ENCODE measurements around the gene GLRA2. TPM values are rescaled to one million over a fixed set of nuclear protein-coding genes. Genes with fewer than 3 reads are reported as not detected.
A peak's percentile ranks its signal among the peaks of the same experiment; 100 is the strongest.
"Not testable (repeated sequence)": the region's sequence is repeated elsewhere in the genome, so short reads cannot be mapped to it uniquely, and the experiment has no call there.

The GLRA2 gene
- total RNA-seq, 2 experiments from 2014 or later = not detected

- Mint-ChIP-seq H3K27me3 (ENCODE audit: low read depth) (no peaks in the 10 kb centered on the region), H3K27ac (no peak overlapping the region), H3K36me3 (ENCODE audit: low read depth) (no peaks in the 10 kb centered on the region), H3K4me3 (no peak overlapping the region), H3K4me1 (ENCODE audit: low read depth) (no peaks in the 10 kb centered on the region), H3K9me3 (no peaks in the 10 kb centered on the region)
- no peak for DNase-seq
- intact Hi-C loops (cut with micrococcal nuclease) = no loop called here
- CTCF ChIA-PET = no interaction called here
These were observed 78.2 kb downstream of the GLRA2 start for GRCh38 chrX:14607446-14607985.

GRCh38 chrX:14612450-14612849 is 83.1 kb downstream of the GLRA2 start:
- H3K27me3 Mint-ChIP-seq (ENCODE audit: low read depth); intact Hi-C loops (cut with micrococcal nuclease); H3K4me3 Mint-ChIP-seq; H3K27ac Mint-ChIP-seq; DNase-seq; H3K9me3 Mint-ChIP-seq; CTCF ChIA-PET; H3K36me3 Mint-ChIP-seq (ENCODE audit: low read depth); H3K4me1 Mint-ChIP-seq (ENCODE audit: low read depth): not testable (repeated sequence)

- Mint-ChIP-seq H3K27me3 (ENCODE audit: low read depth) (no peaks in the 10 kb centered on the region), H3K36me3 (ENCODE audit: low read depth) (no peaks in the 10 kb centered on the region), H3K9me3 (no peaks in the 10 kb centered on the region), H3K4me1 (ENCODE audit: low read depth) (no peaks in the 10 kb centered on the region), H3K27ac (no peak overlapping the region), H3K4me3 (no peak overlapping the region)
- intact Hi-C loops (cut with micrococcal nuclease) = no loop called here
- CTCF ChIA-PET = interaction anchor here (1.2 kb wide), 1 partner anchor 10 kb away, joined by 3 read pairs; no protein-coding TSS in a partner anchor
- no peak for DNase-seq
These were observed 87.0 kb downstream of the GLRA2 start for GRCh38 chrX:14616301-14616700.

GRCh38 chrX:14616836-14617235 is 87.5 kb downstream of the GLRA2 start:
- H3K9me3 Mint-ChIP-seq = no peaks in the 10 kb centered on the region
- no peaks in the 10 kb centered on the region for H3K36me3 Mint-ChIP-seq (ENCODE audit: low read depth)
- CTCF ChIA-PET = interaction anchor here (1.2 kb wide), 1 partner anchor 9 kb away, joined by 3 read pairs; no protein-coding TSS in a partner anchor
- no peak for DNase-seq
- no peak overlapping the region for H3K27ac Mint-ChIP-seq
- intact Hi-C loops (cut with micrococcal nuclease) = no loop called here
- no peak overlapping the region for H3K4me3 Mint-ChIP-seq
- H3K27me3 Mint-ChIP-seq (ENCODE audit: low read depth) = no peaks in the 10 kb centered on the region
- H3K4me1 Mint-ChIP-seq (ENCODE audit: low read depth) = no peaks in the 10 kb centered on the region

GRCh38 chrX:14618177-14618965 is 89.0 kb downstream of the GLRA2 start:
- CTCF ChIA-PET = no interaction called here
- DNase-seq = no peak
- Mint-ChIP-seq H3K27ac (no peak overlapping the region), H3K9me3 (peaks cover 2% of the 10 kb centered on the region), H3K4me1 (ENCODE audit: low read depth) (no peaks in the 10 kb centered on the region), H3K27me3 (ENCODE audit: low read depth) (no peaks in the 10 kb centered on the region), H3K4me3 (no peak overlapping the region), H3K36me3 (ENCODE audit: low read depth) (no peaks in the 10 kb centered on the region)
- intact Hi-C loops (cut with micrococcal nuclease) = no loop called here

- Mint-ChIP-seq H3K27me3 (ENCODE audit: low read depth) (peaks cover 11% of the 10 kb centered on the region), H3K4me1 (ENCODE audit: low read depth) (peaks cover 2% of the 10 kb centered on the region), H3K27ac (no peak overlapping the region), H3K9me3 (no peaks in the 10 kb centered on the region), H3K36me3 (ENCODE audit: low read depth) (no peaks in the 10 kb centered on the region), H3K4me3 (no peak overlapping the region)
- CTCF ChIA-PET = no interaction called here
- no peak for DNase-seq
- intact Hi-C loops (cut with micrococcal nuclease) = no loop called here
These were observed 101.4 kb downstream of the GLRA2 start for GRCh38 chrX:14630733-14631132.

GRCh38 chrX:14641681-14642655 is 112.6 kb downstream of the GLRA2 start:
- Mint-ChIP-seq H3K36me3 (ENCODE audit: low read depth) (no peaks in the 10 kb centered on the region), H3K4me3 (no peak overlapping the region), H3K27me3 (ENCODE audit: low read depth) (no peaks in the 10 kb centered on the region), H3K9me3 (no peaks in the 10 kb centered on the region), H3K27ac (no peak overlapping the region), H3K4me1 (ENCODE audit: low read depth) (no peaks in the 10 kb centered on the region)
- DNase-seq = no peak
- CTCF ChIA-PET = no interaction called here
- intact Hi-C loops (cut with micrococcal nuclease) = no loop called here

- DNase-seq = no peak
- Mint-ChIP-seq H3K4me3 (no peak overlapping the region), H3K27me3 (ENCODE audit: low read depth) (no peaks in the 10 kb centered on the region), H3K36me3 (ENCODE audit: low read depth) (no peaks in the 10 kb centered on the region), H3K4me1 (ENCODE audit: low read depth) (no peaks in the 10 kb centered on the region), H3K27ac (no peak overlapping the region), H3K9me3 (no peaks in the 10 kb centered on the region)
- intact Hi-C loops (cut with micrococcal nuclease) = no loop called here
- CTCF ChIA-PET = no interaction called here
These were observed 131.6 kb downstream of the GLRA2 start for GRCh38 chrX:14660970-14661369.

- Mint-ChIP-seq H3K36me3 (ENCODE audit: low read depth) (no peaks in the 10 kb centered on the region), H3K4me3 (no peak overlapping the region), H3K27ac (no peak overlapping the region), H3K27me3 (ENCODE audit: low read depth) (no peaks in the 10 kb centered on the region), H3K9me3 (no peaks in the 10 kb centered on the region), H3K4me1 (ENCODE audit: low read depth) (peaks cover 3% of the 10 kb centered on the region)
- intact Hi-C loops (cut with micrococcal nuclease) = no loop called here
- DNase-seq = no peak
- CTCF ChIA-PET = no interaction called here
These were observed 141.5 kb downstream of the GLRA2 start for GRCh38 chrX:14670819-14671218.

GRCh38 chrX:14672611-14673172 is 143.4 kb downstream of the GLRA2 start:
- no peak overlapping the region for H3K4me3 Mint-ChIP-seq
- no peak for DNase-seq
- no peaks in the 10 kb centered on the region for H3K9me3 Mint-ChIP-seq
- H3K27me3 Mint-ChIP-seq (ENCODE audit: low read depth) = no peaks in the 10 kb centered on the region
- intact Hi-C loops (cut with micrococcal nuclease) = no loop called here
- H3K4me1 Mint-ChIP-seq (ENCODE audit: low read depth) = peaks cover 3% of the 10 kb centered on the region
- no peaks in the 10 kb centered on the region for H3K36me3 Mint-ChIP-seq (ENCODE audit: low read depth)
- H3K27ac Mint-ChIP-seq = no peak overlapping the region
- CTCF ChIA-PET = no interaction called here

- H3K27ac Mint-ChIP-seq = no peak overlapping the region
- CTCF ChIA-PET = no interaction called here
- intact Hi-C loops (cut with micrococcal nuclease) = no loop called here
- H3K36me3 Mint-ChIP-seq (ENCODE audit: low read depth) = no peaks in the 10 kb centered on the region
- H3K4me1 Mint-ChIP-seq (ENCODE audit: low read depth) = peaks cover 3% of the 10 kb centered on the region
- no peaks in the 10 kb centered on the region for H3K9me3 Mint-ChIP-seq
- no peaks in the 10 kb centered on the region for H3K27me3 Mint-ChIP-seq (ENCODE audit: low read depth)
- DNase-seq = no peak
- H3K4me3 Mint-ChIP-seq = no peak overlapping the region
These were observed 143.9 kb downstream of the GLRA2 start for GRCh38 chrX:14673236-14673635.

- no peaks in the 10 kb centered on the region for H3K27me3 Mint-ChIP-seq (ENCODE audit: low read depth)
- intact Hi-C loops (cut with micrococcal nuclease) = no loop called here
- no peaks in the 10 kb centered on the region for H3K9me3 Mint-ChIP-seq
These were observed 144.4 kb downstream of the GLRA2 start for GRCh38 chrX:14673764-14674163.

More at GRCh38 chrX:14673764-14674163, 144.4 kb downstream of the GLRA2 start:
- no peaks in the 10 kb centered on the region for H3K36me3 Mint-ChIP-seq (ENCODE audit: low read depth)
- H3K4me3 Mint-ChIP-seq = no peak overlapping the region
- peak; percentile 29 for DNase-seq
- no peak overlapping the region for H3K27ac Mint-ChIP-seq
- H3K4me1 Mint-ChIP-seq (ENCODE audit: low read depth) = peaks cover 3% of the 10 kb centered on the region
- CTCF ChIA-PET = no interaction called here

Data from activated naive CD4-positive, alpha-beta T cell treated with anti-CD3 and anti-CD28 coated beads for 36 hours (primary cell).